ENCODE measurements around the gene LRRC74B.

LRRC74B gene

DNA sequence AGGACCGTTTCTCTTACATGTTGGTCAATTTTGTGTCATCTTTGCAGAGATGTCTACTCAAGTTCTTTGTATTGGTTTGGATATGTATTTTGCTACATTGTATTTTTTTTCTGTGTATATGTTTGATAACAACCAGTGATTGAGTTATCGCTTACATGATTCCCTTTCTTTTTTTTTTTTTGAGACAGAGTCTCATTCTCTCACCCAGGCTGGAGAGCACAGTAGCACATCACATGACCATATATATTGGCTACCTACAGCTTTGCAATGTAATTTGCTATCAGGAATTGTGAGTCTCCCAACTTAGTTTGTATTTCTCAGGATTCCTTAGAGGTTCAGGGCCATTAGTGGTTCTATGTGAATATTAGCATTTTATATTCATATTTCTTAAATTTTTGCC, 59.5 kb downstream of the LRRC74B start:
- no peak for DNase-seq

DNA sequence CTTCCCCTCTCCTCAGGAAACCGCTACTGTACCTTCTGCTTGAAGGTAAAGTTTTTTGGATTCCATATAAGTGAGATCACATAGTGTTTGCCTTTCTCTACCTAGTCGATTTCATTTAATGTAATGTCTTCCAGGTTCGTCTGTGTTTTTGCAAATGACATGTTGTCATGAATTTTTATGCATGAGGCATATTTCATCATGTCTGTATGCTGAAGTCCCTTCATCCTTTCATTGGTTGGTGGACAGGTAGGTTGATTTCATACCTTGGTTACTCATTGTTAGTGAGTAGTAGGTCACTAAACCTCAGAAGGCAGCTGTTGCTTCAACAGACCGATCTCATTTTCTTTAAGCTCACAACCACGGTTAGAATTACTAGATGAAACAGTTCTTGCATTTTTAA, 60.3 kb downstream of the LRRC74B start:
- DNase-seq, result no peak

DNA sequence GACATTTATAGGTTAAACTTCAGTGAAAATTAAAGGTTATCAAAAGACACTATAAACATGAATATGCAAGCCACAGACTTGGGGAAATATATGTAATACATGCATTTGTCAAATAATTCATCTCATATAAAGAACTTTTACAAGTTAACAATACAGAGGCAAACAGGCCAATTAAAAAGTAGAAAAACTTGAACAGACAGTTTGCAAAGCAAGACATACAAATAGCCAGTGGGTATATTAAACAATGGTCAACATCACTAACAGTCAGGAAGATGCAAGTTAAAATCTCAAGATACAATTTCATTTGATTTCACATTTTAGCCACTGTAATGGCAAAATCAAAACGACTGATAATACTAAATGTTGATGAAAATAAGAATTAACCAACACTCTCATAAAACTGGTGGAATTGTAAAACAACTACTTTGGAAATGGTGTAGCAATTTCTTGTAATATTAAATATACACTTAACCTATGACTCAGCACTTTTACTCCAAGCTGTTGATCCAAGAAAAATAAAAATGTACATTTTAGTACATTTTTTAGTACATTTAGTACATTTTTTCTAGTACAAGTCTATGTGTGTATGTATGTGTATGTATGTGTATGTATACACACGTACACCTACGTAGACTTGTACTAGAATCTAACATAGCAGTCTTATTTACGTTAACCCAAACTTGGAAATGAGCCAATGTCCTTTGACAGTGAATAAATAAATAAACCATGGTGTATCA, 62.8 kb downstream of the LRRC74B start:
- no peak for DNase-seq

All from SIG-M5 (cell line).